Stimulated activated CD8-positive, alpha-beta memory T cell treated with anti-CD3 and anti-CD28 coated beads, Interleukin-12 subunit alpha, Interleukin-12 subunit beta, amount 100 ng/mL, for 4 hours (primary cell): Measurements from ENCODE around the gene A2M.

ENCODE experiments used
- DNase-seq: peaks from one replicate; pipeline ENCODE4 v3.0.0-alpha.2; 2020; ENCODE audit warnings: low read depth

A2M gene

GRCh38 chr12:9122091-9122609 is 6.4 kb upstream of the A2M start:
- DNase-seq, result no peak

- no peak for DNase-seq
Measured at GRCh38 chr12:9120487-9121184, 4.9 kb upstream of the A2M start.

GRCh38 chr12:9118158-9118557 is 2.4 kb upstream of the A2M start:
- DNase-seq, result no peak

- no peak for DNase-seq
Measured at GRCh38 chr12:9114946-9115345, 773 bp downstream of the A2M start.

- no peak for DNase-seq
Measured at GRCh38 chr12:9113987-9114309, 1.8 kb downstream of the A2M start.

GRCh38 chr12:9113296-9113986 is 2.3 kb downstream of the A2M start:
- no peak for DNase-seq

GRCh38 chr12:9112076-9112853 is 3.5 kb downstream of the A2M start:
- DNase-seq, result no peak

- no peak for DNase-seq
Measured at GRCh38 chr12:9111525-9111924, 4.2 kb downstream of the A2M start.

- DNase-seq, result no peak
Measured at GRCh38 chr12:9109737-9110491, 5.8 kb downstream of the A2M start.

- no peak for DNase-seq
Measured at GRCh38 chr12:9109213-9109522, 6.6 kb downstream of the A2M start.

- no peak for DNase-seq
Measured at GRCh38 chr12:9108504-9109212, 7.1 kb downstream of the A2M start.

GRCh38 chr12:9107542-9107873 is 8.2 kb downstream of the A2M start:
- no peak for DNase-seq

- DNase-seq, result no peak
Measured at GRCh38 chr12:9106610-9107541, 8.8 kb downstream of the A2M start.

GRCh38 chr12:9106067-9106466 is 9.7 kb downstream of the A2M start:
- DNase-seq, result no peak

- no peak for DNase-seq
Measured at GRCh38 chr12:9104767-9105423, 10.8 kb downstream of the A2M start.

- no peak for DNase-seq
Measured at GRCh38 chr12:9104087-9104486, 11.6 kb downstream of the A2M start.

GRCh38 chr12:9103050-9103849 is 12.5 kb downstream of the A2M start:
- DNase-seq, result no peak

- no peak for DNase-seq
Measured at GRCh38 chr12:9101018-9101687, 14.6 kb downstream of the A2M start.
